SJSA1 (cell line): ENCODE measurements around the gene RASA3. TPM values are rescaled to one million over a fixed set of nuclear protein-coding genes. Genes with fewer than 3 reads are reported as not detected.

Source experiments
- DNase-seq, 2 experiments: peaks; one replicate each; pipeline ENCODE4 v3.0.0-alpha.2; 2015 to 2020; ENCODE audit warnings: low spot score in 2 of 2, low read depth in 1 of 2
- H3K27ac ChIP-seq: fragments of 250-450 bp; sonication (Bioruptor Pico); 2 replicates; pipeline ENCODE4 v1.5.1; 2020; ENCODE audit warnings: mild to moderate bottlenecking, moderate library complexity
- H3K27me3 ChIP-seq: fragments of 250-450 bp; sonication (Bioruptor Pico); replicated peaks from 2 replicates; pipeline ENCODE4 v1.5.1; 2020; ENCODE audit warnings: mild to moderate bottlenecking, moderate library complexity
- H3K36me3 ChIP-seq: fragments of 250-450 bp; sonication (Bioruptor Pico); 2 replicates; pipeline ENCODE4 v1.5.1; 2020; ENCODE audit warnings: mild to moderate bottlenecking
- H3K4me1 ChIP-seq: fragments of 250-450 bp; sonication (Bioruptor Pico); replicated peaks from 2 replicates; pipeline ENCODE4 v1.6.1; 2021; ENCODE audit warnings: mild to moderate bottlenecking
- H3K4me3 ChIP-seq: fragments of 250-450 bp; sonication (Bioruptor Pico); 2 replicates; pipeline ENCODE4 v1.5.1; 2020; ENCODE audit warnings: mild to moderate bottlenecking
- H3K9me3 ChIP-seq: fragments of 250-450 bp; sonication (Bioruptor Pico); replicated peaks from 2 replicates; pipeline ENCODE4 v1.5.1; 2020; ENCODE audit warnings: mild to moderate bottlenecking
- total RNA-seq: library from RNA; depleted of rRNA; stranded (reverse); fragments of >200 nt; shearing (Covaris generic); gene quantifications from 2 replicates; pipeline ENCODE4 v1.2.3, GENCODE V29; 2014

The RASA3 gene
- total RNA-seq, 1 experiment from 2014 or later = 19.8 TPM

DNA sequence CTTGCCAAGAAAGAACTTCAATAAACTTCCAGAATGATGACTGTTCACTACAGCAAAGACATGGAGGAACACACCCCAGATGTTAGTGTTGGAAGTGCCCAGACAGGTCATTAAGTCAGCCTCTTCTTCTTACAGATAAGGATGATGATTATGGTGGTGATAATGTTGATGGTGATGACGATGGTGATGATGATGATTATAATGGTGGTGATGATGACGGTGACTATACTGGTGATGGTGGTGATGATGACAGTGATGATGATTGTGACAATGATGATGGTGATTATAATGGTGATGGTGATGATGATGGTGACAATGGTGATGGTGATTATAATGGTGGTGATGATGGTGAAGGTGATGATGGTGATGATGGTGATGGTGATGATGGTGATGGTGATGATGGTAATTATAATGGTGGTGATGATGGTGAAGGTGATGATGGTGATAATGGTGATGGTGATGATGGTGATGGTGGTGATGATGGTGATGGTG lies 167.0 kb downstream of the RASA3 start:
- Histone ChIP-seq H3K9me3 (peaks cover 3% of the 10 kb centered on the region; the same call in 1 of the 2 replicates), H3K4me3 (no peak overlapping the region), H3K27ac (no peak overlapping the region), H3K36me3 (peaks cover 7% of the 10 kb centered on the region; the same call in 1 of the 2 replicates), H3K27me3 (no peaks in the 10 kb centered on the region), H3K4me1 (no peaks in the 10 kb centered on the region)
- no peak for DNase-seq

DNA sequence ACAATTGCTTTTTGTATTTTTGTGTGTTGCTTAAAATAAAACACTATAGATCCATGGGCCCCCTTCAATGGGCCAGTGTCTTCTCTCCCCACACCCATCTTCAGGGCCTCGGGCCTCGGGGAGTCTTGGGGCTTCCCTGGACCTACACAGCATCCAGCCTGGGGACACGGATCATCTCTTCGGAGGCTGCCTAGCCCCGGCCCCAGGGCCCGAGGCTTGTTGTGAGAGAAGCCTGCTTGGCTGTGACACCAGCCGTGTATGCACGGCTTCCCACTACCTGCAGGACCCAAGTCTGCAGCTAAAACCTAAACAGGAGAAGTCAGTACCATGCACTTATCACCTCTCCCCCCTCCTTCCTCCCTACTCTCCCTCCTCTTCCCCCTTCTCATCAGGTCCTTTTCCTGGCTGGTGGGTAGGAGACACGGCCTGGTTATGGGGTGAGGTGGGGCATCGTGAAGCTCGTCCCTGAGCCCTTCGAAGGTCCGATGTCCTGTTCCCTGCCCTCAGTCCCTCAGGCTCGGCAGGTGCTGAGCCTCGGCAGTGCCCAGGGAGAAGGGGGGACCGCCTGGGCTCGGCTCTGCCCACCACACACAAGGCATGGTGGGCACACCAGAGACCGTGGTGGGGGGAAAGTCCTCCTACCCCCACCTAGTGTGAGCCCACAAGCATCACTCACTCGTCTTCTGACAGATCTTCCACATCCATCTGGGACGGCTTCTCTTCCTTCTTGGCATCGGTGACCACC lies 168.0 kb downstream of the RASA3 start:
- Histone ChIP-seq H3K27me3 (no peaks in the 10 kb centered on the region), H3K36me3 (peaks cover 7% of the 10 kb centered on the region; the same call in 1 of the 2 replicates), H3K27ac (no peak overlapping the region), H3K9me3 (peaks cover 6% of the 10 kb centered on the region; the same call in 1 of the 2 replicates), H3K4me1 (no peaks in the 10 kb centered on the region), H3K4me3 (no peak overlapping the region)
- DNase-seq = no peak

DNA sequence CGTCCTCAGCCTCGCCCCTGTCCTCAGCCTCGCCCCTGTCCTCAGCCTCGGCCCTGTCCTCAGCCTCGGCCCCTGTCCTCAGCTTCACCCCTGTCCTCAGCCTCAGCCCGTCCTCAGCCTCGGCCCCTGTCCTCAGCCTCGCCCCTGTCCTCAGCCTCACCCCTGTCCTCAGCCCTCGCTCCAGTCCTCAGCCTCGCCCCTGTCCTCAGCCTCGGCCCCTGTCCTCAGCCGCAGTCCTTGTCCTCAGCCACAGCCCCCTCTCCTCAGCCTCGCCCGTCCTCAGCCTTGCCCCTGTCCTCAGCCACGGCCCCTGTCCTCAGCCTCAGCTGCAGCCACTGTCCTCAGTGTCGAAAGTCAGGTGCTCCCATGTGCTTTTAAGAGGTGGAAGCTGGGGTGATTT lies 169.0 kb downstream of the RASA3 start:
- no peaks in the 10 kb centered on the region for H3K27me3 ChIP-seq
- H3K36me3 ChIP-seq = peaks cover 7% of the 10 kb centered on the region; the same call in 1 of the 2 replicates
- peaks cover 12% of the 10 kb centered on the region; the same call in 1 of the 2 replicates for H3K9me3 ChIP-seq
- H3K4me1 ChIP-seq = no peaks in the 10 kb centered on the region
- DNase-seq = no peak
- H3K4me3 ChIP-seq = no peak overlapping the region
- no peak overlapping the region for H3K27ac ChIP-seq

DNA sequence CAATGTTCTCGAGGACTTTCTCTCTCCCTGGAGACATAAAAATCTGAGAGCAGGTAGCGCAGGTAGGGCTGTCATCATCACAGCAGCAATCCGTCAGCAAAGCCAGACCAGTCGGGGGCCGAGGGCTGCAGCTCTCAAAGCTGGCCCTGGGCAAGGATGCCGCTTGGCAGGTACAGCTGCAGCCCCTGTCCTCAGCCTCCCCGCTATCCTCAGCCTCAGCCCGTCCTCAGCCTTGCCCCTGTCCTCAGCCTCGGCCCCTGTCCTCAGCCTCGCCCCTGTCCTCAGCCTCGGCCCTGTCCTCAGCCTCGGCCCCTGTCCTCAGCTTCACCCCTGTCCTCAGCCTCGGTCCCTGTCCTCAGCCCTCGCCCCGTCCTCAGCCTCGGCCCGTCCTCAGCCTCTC lies 169.4 kb downstream of the RASA3 start:
- Histone ChIP-seq H3K27me3 (no peaks in the 10 kb centered on the region), H3K36me3 (peaks cover 7% of the 10 kb centered on the region; the same call in 1 of the 2 replicates), H3K4me3 (no peak overlapping the region), H3K4me1 (no peaks in the 10 kb centered on the region), H3K9me3 (peaks cover 12% of the 10 kb centered on the region; the same call in 1 of the 2 replicates), H3K27ac (no peak overlapping the region)
- DNase-seq = no peak

DNA sequence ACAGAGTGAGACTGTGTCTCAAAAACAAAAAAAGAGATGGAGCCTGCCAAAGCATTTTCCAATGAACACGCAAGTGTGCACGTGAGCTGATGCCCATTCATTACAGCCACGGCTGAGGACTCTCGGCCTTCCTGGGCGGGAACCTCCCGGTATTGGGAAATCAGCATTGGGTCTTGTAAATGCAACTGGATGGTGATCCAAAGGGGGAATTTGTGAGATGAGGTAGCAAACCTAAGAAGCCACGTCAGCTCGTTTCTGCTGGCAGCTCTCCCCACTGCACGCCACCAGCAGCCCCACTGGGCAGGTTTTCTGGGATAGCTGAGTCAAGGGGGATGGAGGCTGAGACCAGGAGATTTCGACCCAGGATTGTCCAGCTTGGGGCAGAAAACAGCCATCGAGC lies 170.0 kb downstream of the RASA3 start:
- H3K4me3 ChIP-seq = no peak overlapping the region
- H3K27ac ChIP-seq = no peak overlapping the region
- peaks cover 7% of the 10 kb centered on the region; the same call in 1 of the 2 replicates for H3K36me3 ChIP-seq
- H3K4me1 ChIP-seq = no peaks in the 10 kb centered on the region
- no peaks in the 10 kb centered on the region for H3K27me3 ChIP-seq
- no peak for DNase-seq
- peaks cover 12% of the 10 kb centered on the region; the same call in 1 of the 2 replicates for H3K9me3 ChIP-seq

DNA sequence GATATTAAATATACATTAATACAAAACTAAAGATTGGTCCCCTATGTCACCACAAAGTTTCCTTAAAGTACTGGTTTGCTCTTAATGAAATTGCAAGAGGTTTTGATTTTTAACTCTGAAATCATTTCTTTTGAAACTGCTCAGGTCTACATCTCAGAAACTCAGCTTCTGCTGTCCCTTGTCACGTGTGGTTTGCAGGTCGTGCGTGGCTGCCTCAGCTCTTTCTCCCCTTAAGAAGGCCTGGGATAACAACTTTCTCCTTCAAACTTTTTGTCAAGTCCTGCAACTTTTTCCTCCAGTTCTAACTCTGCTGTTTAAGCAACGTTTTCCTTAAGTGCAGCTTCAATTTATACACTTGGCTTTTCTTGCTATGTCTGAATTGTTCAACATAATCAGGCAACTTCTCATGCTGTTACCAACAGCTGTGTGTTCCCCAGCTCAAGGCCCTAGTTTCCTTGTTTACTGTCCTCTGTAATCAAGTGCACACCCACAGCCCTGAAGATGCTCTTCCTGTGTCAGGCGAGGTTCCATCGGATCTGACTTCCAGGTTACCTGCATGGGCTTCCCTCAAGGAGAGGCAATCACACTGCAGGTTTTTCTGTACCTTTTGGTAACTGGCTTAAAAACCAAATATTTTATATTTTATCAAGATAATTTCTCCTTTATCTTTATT lies 172.0 kb downstream of the RASA3 start:
- no peaks in the 10 kb centered on the region for H3K4me1 ChIP-seq
- H3K9me3 ChIP-seq = peaks cover 12% of the 10 kb centered on the region; the same call in 1 of the 2 replicates
- no peaks in the 10 kb centered on the region for H3K36me3 ChIP-seq
- no peak overlapping the region for H3K4me3 ChIP-seq
- H3K27me3 ChIP-seq = no peaks in the 10 kb centered on the region
- no peak overlapping the region for H3K27ac ChIP-seq
- no peak for DNase-seq

DNA sequence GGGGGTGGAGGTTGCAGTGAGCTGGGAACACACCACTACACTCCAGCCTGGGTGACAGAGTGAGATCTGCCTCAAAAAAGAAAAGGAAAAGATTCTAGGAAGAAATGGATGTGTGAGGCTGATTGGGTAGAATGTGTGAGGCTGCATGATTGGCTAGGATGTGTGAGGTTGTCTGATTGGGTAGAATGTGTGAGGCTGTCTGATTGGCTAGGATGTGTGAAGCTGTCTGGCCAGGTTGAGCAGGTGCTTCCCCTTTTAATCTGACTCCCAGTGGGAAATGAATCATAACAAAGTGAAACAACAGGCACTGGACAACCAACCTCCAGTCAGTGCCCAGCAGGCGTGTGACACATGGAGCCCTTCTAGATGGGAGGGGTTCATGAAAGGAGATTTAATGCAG lies 173.2 kb downstream of the RASA3 start:
- no peaks in the 10 kb centered on the region for H3K4me1 ChIP-seq
- H3K9me3 ChIP-seq = peaks cover 12% of the 10 kb centered on the region; the same call in 1 of the 2 replicates
- no peak for DNase-seq
- no peaks in the 10 kb centered on the region for H3K36me3 ChIP-seq
- H3K27ac ChIP-seq = no peak overlapping the region
- no peak overlapping the region for H3K4me3 ChIP-seq
- no peaks in the 10 kb centered on the region for H3K27me3 ChIP-seq

DNA sequence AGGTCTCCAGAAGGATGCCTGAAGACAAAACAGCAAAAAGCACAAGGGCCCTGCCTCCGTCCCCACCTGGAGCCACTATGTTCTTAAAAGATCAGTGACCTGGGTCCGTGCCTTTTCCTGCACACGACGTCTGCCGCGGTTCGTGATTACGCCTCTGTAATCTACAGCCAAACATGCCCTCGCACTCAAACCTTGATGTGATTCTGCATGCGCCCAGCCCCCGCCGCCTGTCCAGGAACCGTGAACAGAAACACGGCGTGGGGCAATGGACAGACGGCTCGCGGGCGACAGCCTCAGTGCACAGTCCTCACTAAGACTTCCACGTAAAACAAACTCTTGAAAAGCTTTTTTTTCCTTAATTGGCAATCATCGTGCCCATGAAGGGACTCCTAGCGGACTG lies 174.1 kb downstream of the RASA3 start:
- Histone ChIP-seq H3K4me1 (no peaks in the 10 kb centered on the region), H3K4me3 (no peak overlapping the region), H3K27me3 (no peaks in the 10 kb centered on the region), H3K36me3 (no peaks in the 10 kb centered on the region), H3K9me3 (peaks cover 12% of the 10 kb centered on the region; the same call in 1 of the 2 replicates), H3K27ac (no peak overlapping the region)
- no peak for DNase-seq

DNA sequence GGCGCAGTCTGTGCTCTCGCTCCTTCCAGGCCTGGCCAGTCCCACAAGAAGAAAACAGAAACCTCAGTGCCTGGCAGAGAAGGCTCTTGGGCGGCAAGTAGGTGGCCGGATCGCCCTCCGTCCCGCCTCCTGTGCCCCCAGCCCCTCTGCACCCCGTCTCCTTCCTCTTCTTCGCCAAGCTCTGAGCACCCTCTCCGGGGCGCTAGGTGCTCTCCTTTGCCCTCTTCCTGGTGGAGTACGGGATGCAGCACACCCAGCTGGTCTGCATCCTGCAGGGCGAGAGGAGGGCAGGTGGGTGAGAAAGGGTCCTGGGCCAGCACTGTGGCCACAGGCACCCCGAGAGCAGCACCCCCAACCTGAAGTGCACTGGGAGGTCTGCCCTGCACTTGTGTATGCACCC lies 175.9 kb downstream of the RASA3 start:
- Histone ChIP-seq H3K9me3 (peaks cover 12% of the 10 kb centered on the region; the same call in 1 of the 2 replicates), H3K4me3 (no peak overlapping the region), H3K4me1 (no peaks in the 10 kb centered on the region; the same call in 1 of the 2 replicates), H3K36me3 (no peaks in the 10 kb centered on the region), H3K27ac (no peak overlapping the region), H3K27me3 (no peaks in the 10 kb centered on the region)
- DNase-seq = no peak

DNA sequence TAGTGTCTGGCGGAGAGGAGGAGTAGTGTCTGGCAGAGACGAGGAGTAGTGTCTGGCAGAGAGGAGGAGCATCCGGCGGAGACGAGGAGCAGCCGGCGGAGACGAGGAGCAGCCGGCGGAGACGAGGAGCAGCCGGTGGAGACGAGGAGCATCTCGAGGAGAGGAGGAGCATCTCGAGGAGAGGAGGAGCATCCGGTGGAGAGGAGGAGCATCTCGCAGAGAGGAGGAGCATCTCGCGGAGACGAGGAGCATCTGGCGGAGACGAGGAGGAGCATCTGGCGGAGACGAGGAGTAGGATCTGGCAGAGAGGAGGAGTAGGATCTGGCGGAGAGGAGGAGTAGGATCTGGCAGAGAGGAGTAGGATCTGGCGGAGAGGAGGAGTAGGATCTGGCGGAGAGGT lies 176.7 kb downstream of the RASA3 start:
- no peaks in the 10 kb centered on the region for H3K27me3 ChIP-seq
- no peak for DNase-seq
- H3K9me3 ChIP-seq = peaks cover 11% of the 10 kb centered on the region; the same call in 1 of the 2 replicates
- peaks cover 6% of the 10 kb centered on the region for H3K4me1 ChIP-seq
- no peak overlapping the region for H3K27ac ChIP-seq
- H3K36me3 ChIP-seq = no peaks in the 10 kb centered on the region
- no peak overlapping the region for H3K4me3 ChIP-seq

DNA sequence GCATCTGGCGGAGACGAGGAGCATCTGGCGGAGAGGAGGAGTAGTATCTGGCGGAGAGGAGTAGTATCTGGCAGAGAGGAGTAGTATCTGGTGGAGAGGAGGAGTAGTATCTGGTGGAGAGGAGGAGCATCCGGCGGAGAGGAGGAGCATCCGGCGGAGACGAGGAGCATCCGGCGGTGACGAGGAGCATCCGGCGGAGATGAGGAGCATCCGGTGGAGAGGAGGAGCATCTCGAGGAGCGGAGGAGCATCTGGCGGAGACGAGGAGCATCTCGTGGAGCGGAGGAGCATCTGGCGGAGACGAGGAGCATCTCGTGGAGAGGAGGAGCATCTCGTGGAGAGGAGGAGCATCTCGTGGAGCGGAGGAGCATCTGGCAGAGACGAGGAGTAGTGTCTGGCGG lies 177.2 kb downstream of the RASA3 start:
- H3K4me3 ChIP-seq = no peak overlapping the region
- H3K27me3 ChIP-seq = no peaks in the 10 kb centered on the region
- peaks cover 7% of the 10 kb centered on the region; the same call in 1 of the 2 replicates for H3K9me3 ChIP-seq
- no peaks in the 10 kb centered on the region for H3K36me3 ChIP-seq
- peaks cover 7% of the 10 kb centered on the region for H3K4me1 ChIP-seq
- DNase-seq = no peak
- no peak overlapping the region for H3K27ac ChIP-seq

DNA sequence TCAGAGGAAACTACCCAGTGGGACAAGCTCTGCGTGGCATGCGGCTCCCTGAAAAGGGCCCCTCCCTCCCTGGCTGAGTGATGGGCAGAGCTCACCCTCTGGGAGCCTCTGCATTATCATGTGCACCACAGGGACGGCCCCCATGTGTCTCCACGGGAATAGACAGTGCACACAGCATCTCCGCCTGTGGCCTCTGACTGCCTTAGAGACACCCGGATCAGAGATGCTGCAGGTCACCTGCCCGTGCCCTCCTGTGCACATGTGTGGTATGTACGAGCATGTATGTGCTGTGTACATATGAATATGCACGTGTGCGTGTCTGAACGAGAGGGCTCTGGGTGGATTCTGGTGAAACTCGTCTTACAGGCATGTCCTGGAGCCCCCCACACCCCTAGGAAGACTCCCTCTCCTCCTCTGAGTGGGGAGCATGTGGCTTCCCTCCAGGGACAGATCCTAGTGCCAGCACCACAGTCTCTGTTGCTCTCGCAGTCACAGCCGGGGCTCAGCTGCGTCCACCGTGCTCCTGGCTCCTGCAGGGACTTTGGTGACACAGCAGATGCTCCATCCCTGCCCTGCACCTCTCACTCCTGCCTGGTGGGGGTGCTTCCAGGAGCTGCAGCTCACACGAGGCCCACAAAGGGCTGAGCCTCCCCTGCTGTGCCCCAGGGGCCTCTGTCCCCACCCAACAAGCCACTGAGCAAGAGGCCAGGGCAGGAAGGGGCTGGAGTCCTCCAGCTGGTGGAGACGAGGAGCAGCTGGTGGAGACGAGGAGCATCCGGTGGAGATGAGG lies 178.2 kb downstream of the RASA3 start:
- Histone ChIP-seq H3K36me3 (no peaks in the 10 kb centered on the region), H3K4me3 (no peak overlapping the region), H3K4me1 (peaks cover 7% of the 10 kb centered on the region), H3K27me3 (no peaks in the 10 kb centered on the region), H3K27ac (no peak overlapping the region), H3K9me3 (peaks cover 4% of the 10 kb centered on the region; the same call in 1 of the 2 replicates)
- DNase-seq = no peak

DNA sequence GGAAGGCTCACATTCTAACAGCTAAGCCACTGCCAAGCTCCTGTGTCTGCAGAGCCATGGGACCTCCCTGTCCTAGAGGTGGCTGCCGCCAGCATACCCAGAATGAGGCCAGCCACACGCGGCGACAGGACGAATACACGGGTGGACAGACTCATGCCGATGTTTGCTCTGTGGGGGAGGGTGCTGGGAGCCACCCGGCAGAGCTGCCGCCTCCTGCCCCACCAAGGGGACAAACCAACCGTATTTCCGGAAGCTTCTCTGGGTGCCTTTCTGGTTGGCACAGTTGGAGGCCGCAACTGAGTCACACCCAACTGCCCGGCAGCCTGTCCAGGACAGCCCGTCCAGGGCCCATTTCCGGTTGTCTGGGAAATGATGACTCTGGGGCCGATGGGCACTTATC lies 178.9 kb downstream of the RASA3 start:
- peaks cover 7% of the 10 kb centered on the region for H3K4me1 ChIP-seq
- no peaks in the 10 kb centered on the region for H3K9me3 ChIP-seq
- H3K27me3 ChIP-seq = no peaks in the 10 kb centered on the region
- H3K27ac ChIP-seq = no peak overlapping the region
- no peaks in the 10 kb centered on the region for H3K36me3 ChIP-seq
- H3K4me3 ChIP-seq = no peak overlapping the region
- no peak for DNase-seq
